PC-3 (cell line): ENCODE measurements around the gene SPATA20. TPM values are rescaled to one million over a fixed set of nuclear protein-coding genes. Genes with fewer than 3 reads are reported as not detected.

Source experiments
- ATAC-seq: fragments of 200-7000 bp; cut with Tn5 transposase; 2 replicates; pipeline ENCODE4 v1.9.1; 2020; ENCODE audit warnings: mild to moderate bottlenecking, moderate library complexity
- BruUV-seq: library from RNA; stranded (reverse); fragments of 400-500 nt; replicated peaks from 2 replicates; lab custom pipeline; 2021; lab: Mats Ljungman, UMichigan
- CTCF ChIA-PET: fragments of 300-600 bp; sonication (Branson Sonifier 250); formaldehyde crosslinking; loops from one replicate; lab custom pipeline; 2022; ENCODE audit warnings: antibody characterized with exemption; lab: Charles Lee
- POLR2A ChIA-PET: fragments of 300-600 bp; sonication (Branson Sonifier 250); formaldehyde crosslinking; loops from one replicate; lab custom pipeline; 2022; ENCODE audit warnings: antibody characterized with exemption; ENCODE audit not compliant: unreplicated experiment; lab: Charles Lee
- DNase-seq: peaks from one replicate; pipeline ENCODE4 v3.0.0-alpha.2; 2015
- H2AFZ ChIP-seq: fragments of 300-600 bp; sonication (generic); 2 replicates; pipeline ENCODE4 v1.6.0; 2016; ENCODE audit warnings: antibody characterized with exemption, low read length
- H3F3A ChIP-seq: fragments of 300-600 bp; sonication (generic); one replicate; pipeline ENCODE4 v1.6.0; 2017; ENCODE audit warnings: antibody characterized with exemption, low read length, control low read depth, mild to moderate bottlenecking; ENCODE audit not compliant: unreplicated experiment
- H3K27ac ChIP-seq: fragments of 300-600 bp; sonication (generic); 2 replicates; pipeline ENCODE4 v1.5.1; 2016; ENCODE audit warnings: mild to moderate bottlenecking, low read length
- H3K27me3 ChIP-seq: fragments of 300-600 bp; sonication (generic); 2 replicates; pipeline ENCODE4 v1.6.1; 2016; ENCODE audit warnings: low read length, mixed read lengths
- H3K36me3 ChIP-seq: fragments of 300-600 bp; sonication (generic); 2 replicates; pipeline ENCODE4 v1.6.1; 2016; ENCODE audit warnings: low read depth, mixed run types, low read length, mixed read lengths
- H3K4me1 ChIP-seq: fragments of 300-600 bp; sonication (generic); 2 replicates; pipeline ENCODE4 v1.5.1; 2016; ENCODE audit warnings: low read length; ENCODE audit not compliant: insufficient read depth
- H3K4me2 ChIP-seq: fragments of 300-600 bp; sonication (generic); 2 replicates; pipeline ENCODE4 v1.6.0; 2016; ENCODE audit warnings: low read length
- H3K4me3 ChIP-seq: fragments of 300-600 bp; sonication (generic); 2 replicates; pipeline ENCODE4 v1.5.1; 2016; ENCODE audit warnings: mild to moderate bottlenecking, low read length, mixed read lengths
- H3K79me2 ChIP-seq: fragments of 300-600 bp; sonication (generic); 2 replicates; pipeline ENCODE4 v1.6.1; 2017; ENCODE audit warnings: low read length, mixed read lengths
- H3K9ac ChIP-seq: fragments of 300-600 bp; sonication (generic); 2 replicates; pipeline ENCODE4 v1.6.0; 2016; ENCODE audit warnings: mild to moderate bottlenecking, low read length
- H3K9me2 ChIP-seq: fragments of 300-600 bp; sonication (generic); replicated peaks from 2 replicates; pipeline ENCODE4 v1.6.1; 2016; ENCODE audit warnings: mixed run types, low read length, mixed read lengths
- H3K9me3 ChIP-seq: fragments of 300-600 bp; sonication (generic); 2 replicates; pipeline ENCODE4 v1.6.1; 2016; ENCODE audit warnings: low read length, mixed read lengths
- H4K20me1 ChIP-seq: fragments of 300-600 bp; sonication (generic); 2 replicates; pipeline ENCODE4 v1.6.1; 2016; ENCODE audit warnings: low read length, mixed read lengths
- EZH2 ChIP-seq: fragments of 300-600 bp; sonication (generic); IDR thresholded peaks from one replicate; pipeline ENCODE4 v1.6.1; 2017; ENCODE audit warnings: antibody characterized with exemption, mild to moderate bottlenecking, low read length; ENCODE audit not compliant: unreplicated experiment
- EZH2phosphoT487 ChIP-seq: fragments of 300-600 bp; sonication (generic); IDR thresholded peaks from 2 replicates; pipeline ENCODE4 v1.6.1; 2018; ENCODE audit warnings: mild to moderate bottlenecking, antibody characterized with exemption, low read length, borderline replicate concordance
- intact Hi-C: fragments of 100-400 bp; cut with micrococcal nuclease; formaldehyde crosslinking; loops from 2 replicates; pipeline ENCODE4 v1.9.0; 2023
- total RNA-seq: library from RNA; depleted of rRNA; stranded (reverse); fragments of >200 nt; gene quantifications from 2 replicates; pipeline ENCODE4 v1.2.3, GENCODE V29; 2014
- TF ChIP-seq, protein P1 (sequence below): fragments of 300-600 bp; sonication (generic); conservative IDR thresholded peaks from 2 replicates; pipeline ENCODE4 v1.5.1; 2017; ENCODE audit warnings: antibody characterized with exemption, low read depth, mild to moderate bottlenecking, low read length

The SPATA20 gene
- total RNA-seq, 1 experiment from 2014 or later = 115 TPM

DNA sequence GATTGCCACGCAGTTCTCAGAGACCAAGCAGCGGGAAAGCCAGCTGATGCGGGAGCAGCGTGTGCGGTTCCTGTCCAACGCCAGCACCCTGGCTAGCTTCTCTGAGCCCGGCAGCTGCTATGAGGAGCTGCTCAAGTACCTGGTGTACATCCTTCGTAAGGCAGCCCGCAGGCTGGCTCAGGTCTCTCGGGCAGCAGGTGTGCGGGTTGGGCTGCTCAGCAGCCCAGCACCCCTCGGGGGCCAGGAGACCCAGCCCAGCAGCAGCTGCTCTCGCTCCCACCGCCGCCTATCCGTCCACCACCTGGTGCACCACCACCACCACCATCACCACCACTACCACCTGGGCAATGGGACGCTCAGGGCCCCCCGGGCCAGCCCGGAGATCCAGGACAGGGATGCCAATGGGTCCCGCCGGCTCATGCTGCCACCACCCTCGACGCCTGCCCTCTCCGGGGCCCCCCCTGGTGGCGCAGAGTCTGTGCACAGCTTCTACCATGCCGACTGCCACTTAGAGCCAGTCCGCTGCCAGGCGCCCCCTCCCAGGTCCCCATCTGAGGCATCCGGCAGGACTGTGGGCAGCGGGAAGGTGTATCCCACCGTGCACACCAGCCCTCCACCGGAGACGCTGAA, 28.7 kb downstream of the SPATA20 start:
- intact Hi-C loops = no loop called here
- Histone ChIP-seq H3K36me3 (no peaks in the 10 kb centered on the region), H3K79me2 (no peaks in the 10 kb centered on the region), H3K9me3 (no peaks in the 10 kb centered on the region), H3K9ac (no peak overlapping the region), H3K9me2 (no peaks in the 10 kb centered on the region), H3K4me3 (no peak overlapping the region), H3K27ac (no peak overlapping the region), H3K4me1 (no peaks in the 10 kb centered on the region), H3K4me2 (no peak overlapping the region), H3K27me3 (no peaks in the 10 kb centered on the region), H2AFZ (no peak overlapping the region), H4K20me1 (no peaks in the 10 kb centered on the region), H3F3A (no peaks in the 10 kb centered on the region)
- TF ChIP-seq, protein P1, sequence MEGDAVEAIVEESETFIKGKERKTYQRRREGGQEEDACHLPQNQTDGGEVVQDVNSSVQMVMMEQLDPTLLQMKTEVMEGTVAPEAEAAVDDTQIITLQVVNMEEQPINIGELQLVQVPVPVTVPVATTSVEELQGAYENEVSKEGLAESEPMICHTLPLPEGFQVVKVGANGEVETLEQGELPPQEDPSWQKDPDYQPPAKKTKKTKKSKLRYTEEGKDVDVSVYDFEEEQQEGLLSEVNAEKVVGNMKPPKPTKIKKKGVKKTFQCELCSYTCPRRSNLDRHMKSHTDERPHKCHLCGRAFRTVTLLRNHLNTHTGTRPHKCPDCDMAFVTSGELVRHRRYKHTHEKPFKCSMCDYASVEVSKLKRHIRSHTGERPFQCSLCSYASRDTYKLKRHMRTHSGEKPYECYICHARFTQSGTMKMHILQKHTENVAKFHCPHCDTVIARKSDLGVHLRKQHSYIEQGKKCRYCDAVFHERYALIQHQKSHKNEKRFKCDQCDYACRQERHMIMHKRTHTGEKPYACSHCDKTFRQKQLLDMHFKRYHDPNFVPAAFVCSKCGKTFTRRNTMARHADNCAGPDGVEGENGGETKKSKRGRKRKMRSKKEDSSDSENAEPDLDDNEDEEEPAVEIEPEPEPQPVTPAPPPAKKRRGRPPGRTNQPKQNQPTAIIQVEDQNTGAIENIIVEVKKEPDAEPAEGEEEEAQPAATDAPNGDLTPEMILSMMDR = peak; percentile 37; the same call in 1 of the 2 replicates
- TF ChIP-seq EZH2 (no peak), EZH2phosphoT487 (no peak)
- ChIA-PET CTCF (no interaction called here), POLR2A (no interaction called here)
- DNase-seq (no peak), ATAC-seq (no peak)
- no TSS peak for BruUV-seq

DNA sequence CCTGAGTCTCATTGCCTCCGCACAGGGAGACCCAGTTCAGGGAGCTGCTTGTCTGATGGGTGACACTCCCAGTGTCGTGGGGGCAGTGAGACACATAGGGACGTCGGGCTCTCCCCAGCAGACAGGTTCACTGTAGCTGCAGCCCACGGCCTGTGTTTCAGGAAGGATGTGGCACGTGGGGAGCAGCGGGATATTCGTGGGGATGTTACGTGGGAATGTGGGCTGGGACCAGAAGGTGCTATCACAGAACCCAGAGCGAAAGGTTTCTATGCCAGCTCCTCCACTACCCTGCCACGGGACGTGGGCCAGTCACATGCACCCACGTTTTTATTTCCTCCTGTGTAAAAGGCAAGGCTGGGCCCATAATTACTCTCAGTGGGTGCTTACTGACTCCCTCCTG, 29.9 kb downstream of the SPATA20 start:
- no peaks in the 10 kb centered on the region for H3K79me2 ChIP-seq
- H3K4me3 ChIP-seq = no peak overlapping the region
- DNase-seq (no peak), ATAC-seq (no peak)
- ChIA-PET POLR2A (no interaction called here), CTCF (no interaction called here)
- H3K9me3 ChIP-seq = no peaks in the 10 kb centered on the region
- no peak overlapping the region for H3K9ac ChIP-seq
- H3K27ac ChIP-seq = no peak overlapping the region
- H3K4me2 ChIP-seq = no peak overlapping the region
- H2AFZ ChIP-seq = no peak overlapping the region
- no peaks in the 10 kb centered on the region for H4K20me1 ChIP-seq
- intact Hi-C loops = no loop called here
- H3K36me3 ChIP-seq = no peaks in the 10 kb centered on the region
- no peaks in the 10 kb centered on the region for H3K27me3 ChIP-seq
- H3F3A ChIP-seq = no peaks in the 10 kb centered on the region
- no TSS peak for BruUV-seq
- TF ChIP-seq, protein P1 = no peak
- no peak for TF ChIP-seq EZH2phosphoT487
- H3K9me2 ChIP-seq = no peaks in the 10 kb centered on the region
- no peaks in the 10 kb centered on the region for H3K4me1 ChIP-seq

DNA sequence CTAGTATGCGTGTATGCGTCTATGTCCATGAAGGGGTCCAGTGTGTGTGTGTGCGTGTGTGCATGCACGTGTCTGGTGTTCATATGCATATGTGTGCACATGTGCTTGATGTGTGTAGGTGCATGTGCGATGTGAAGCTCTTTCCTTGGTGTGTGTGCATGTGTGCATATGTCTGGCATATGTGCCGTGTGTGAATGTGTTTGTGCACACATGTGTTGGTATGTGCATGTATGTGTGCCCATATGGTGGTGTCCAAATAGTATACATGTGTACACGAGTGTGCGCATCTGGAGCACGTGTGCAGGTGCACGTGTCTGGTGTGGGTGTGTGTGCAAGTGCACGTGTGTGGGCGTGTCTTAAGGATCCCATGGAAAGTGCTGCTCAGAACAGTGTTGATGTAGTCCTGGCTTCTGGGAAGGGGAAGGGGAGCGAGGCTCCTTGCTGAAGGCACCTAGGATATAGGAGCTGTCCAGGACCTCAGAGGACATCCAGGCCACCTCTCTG, 30.5 kb downstream of the SPATA20 start:
- Histone ChIP-seq H2AFZ (no peak overlapping the region), H4K20me1 (no peaks in the 10 kb centered on the region), H3K36me3 (no peaks in the 10 kb centered on the region), H3K9me2 (no peaks in the 10 kb centered on the region), H3K4me1 (no peaks in the 10 kb centered on the region), H3K27me3 (no peaks in the 10 kb centered on the region), H3K9ac (no peak overlapping the region), H3K79me2 (no peaks in the 10 kb centered on the region), H3K27ac (no peak overlapping the region), H3K4me3 (no peak overlapping the region), H3K9me3 (no peaks in the 10 kb centered on the region), H3K4me2 (no peak overlapping the region), H3F3A (no peaks in the 10 kb centered on the region)
- no peak for TF ChIP-seq EZH2
- TF ChIP-seq EZH2phosphoT487 = no peak
- TF ChIP-seq, protein P1 = no peak
- ATAC-seq = no peak
- no peak for DNase-seq
- BruUV-seq = no TSS peak
- ChIA-PET POLR2A (no interaction called here), CTCF (no interaction called here)
- intact Hi-C loops = no loop called here
